Subcutaneous adipose tissue (tissue), 4 donors: Measurements from ENCODE around the gene APLP2. TPM values are rescaled to one million over a fixed set of nuclear protein-coding genes. Genes with fewer than 3 reads are reported as not detected.

Experiments used
- total RNA-seq, 4 donors: library from RNA; depleted of rRNA; stranded (reverse); fragments of >200 nt; gene quantifications; one replicate each; pipeline ENCODE4 v1.1.0, GENCODE V29; 2016
- TF ChIP-seq, protein P1 (sequence below): fragments of 450-650 bp; IDR thresholded peaks from one replicate; pipeline ENCODE4 v1.5.1; 2016; ENCODE audit warnings: low read depth, mild to moderate bottlenecking, control low read depth, antibody characterized with exemption, moderate library complexity

Gene APLP2
- total RNA-seq, 4 donors from 2014 or later, result 292 to 926 (median 434) TPM

DNA sequence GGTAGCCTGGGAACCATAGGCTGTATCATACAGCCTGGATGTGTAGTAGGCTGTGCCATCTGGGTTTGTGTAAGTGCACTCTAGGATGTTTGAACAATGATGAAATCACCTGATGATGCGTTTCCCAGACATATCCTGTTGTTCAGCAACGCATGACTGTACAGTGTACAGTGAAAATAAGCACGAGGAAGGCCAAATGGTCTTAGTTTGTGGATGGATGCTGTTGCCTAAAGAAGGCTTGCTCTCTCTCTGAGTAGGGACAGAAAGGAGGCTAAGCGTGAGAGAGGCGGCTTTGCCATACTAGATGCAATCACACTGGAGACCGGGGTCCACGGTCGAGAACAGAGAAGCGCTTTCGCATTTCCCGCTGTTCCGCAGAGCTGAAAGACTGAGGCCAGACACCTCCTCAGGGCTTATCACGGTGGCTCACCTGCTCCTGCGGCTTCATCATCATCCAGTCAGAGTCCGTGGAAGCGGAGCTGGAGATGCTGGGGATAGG, 27.6 kb upstream of the APLP2 start:
- TF ChIP-seq, protein P1, sequence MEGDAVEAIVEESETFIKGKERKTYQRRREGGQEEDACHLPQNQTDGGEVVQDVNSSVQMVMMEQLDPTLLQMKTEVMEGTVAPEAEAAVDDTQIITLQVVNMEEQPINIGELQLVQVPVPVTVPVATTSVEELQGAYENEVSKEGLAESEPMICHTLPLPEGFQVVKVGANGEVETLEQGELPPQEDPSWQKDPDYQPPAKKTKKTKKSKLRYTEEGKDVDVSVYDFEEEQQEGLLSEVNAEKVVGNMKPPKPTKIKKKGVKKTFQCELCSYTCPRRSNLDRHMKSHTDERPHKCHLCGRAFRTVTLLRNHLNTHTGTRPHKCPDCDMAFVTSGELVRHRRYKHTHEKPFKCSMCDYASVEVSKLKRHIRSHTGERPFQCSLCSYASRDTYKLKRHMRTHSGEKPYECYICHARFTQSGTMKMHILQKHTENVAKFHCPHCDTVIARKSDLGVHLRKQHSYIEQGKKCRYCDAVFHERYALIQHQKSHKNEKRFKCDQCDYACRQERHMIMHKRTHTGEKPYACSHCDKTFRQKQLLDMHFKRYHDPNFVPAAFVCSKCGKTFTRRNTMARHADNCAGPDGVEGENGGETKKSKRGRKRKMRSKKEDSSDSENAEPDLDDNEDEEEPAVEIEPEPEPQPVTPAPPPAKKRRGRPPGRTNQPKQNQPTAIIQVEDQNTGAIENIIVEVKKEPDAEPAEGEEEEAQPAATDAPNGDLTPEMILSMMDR, result no peak

DNA sequence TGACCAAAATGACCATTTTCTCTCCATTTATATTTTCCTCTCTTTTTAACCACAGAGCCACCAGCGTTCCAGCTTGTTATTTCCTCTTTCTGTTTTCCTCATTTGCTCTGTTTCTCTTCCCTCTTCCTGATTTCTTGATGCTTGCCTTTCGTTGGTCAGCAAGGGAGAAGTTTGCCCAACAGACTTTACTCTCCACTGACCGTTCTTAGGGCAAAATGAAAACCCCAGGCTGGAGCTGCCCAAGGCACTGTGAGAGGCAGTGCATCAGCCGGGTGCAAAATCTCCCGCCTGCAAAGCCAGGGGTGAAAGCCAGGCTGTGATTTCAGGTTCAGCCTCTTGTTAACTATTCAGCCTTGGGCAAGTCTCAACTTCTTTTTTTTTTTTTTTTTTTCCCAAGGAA, 26.1 kb upstream of the APLP2 start:
- TF ChIP-seq, protein P1, result no peak

DNA sequence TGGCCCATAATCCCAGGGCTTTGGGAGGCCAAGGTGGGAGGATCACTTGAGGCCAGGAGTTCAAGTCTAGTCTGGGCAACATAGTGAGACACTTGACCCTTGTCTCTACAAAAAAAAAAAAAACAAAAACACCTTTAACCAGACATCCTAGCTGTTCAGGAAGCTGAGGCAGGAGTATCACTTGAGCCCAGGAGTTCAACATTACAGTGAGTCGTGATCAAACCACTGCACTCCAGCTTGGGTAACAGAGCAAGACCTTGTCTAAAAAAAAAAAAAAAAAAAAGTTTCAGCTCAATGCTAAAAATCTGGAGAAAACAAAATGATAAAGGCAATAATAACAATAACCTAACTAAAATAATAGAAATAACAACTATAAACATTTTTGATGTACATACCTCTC, 22.6 kb upstream of the APLP2 start:
- TF ChIP-seq, protein P1, result no peak

DNA sequence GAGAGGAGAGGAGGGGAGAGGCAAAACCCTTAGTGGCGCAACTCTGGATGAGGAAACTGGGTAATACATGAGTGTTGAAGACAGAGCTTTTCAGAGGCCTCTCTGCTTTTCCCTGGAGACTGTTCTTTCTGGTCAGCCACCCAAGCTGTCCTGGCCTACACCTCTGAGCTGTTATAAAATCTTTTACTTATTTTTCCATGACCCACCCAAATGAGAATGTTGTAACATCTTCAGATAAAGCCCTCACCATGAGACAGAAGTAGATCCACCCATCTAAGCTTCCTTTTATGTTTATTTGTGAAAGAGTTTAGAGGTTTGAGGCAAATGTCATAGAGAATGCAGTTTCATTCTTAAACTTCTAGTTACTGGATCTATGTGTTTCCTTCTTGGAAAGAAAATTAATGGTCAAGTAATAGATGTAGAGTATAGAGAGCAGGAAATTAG, 20.3 kb upstream of the APLP2 start:
- TF ChIP-seq, protein P1, result no peak

DNA sequence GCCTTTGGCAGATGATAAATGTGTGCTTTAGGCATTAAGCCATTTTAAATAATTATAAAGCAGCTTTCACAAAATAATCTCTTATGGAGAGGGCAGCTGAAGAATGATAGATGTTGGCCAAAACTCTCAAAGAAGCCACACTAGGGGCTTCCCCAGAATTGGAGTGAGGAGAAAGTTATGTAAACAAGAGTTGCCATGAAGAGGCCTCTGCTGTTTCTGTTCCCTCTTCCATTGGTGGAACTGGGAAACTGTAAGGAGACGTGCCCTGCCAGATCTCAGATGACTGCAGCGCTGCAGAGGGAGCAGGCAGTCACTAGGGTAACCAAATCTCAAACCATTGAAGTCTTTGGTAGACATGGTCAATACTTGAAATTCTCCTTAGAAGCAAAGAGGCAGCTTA, 19.4 kb upstream of the APLP2 start:
- TF ChIP-seq, protein P1, result no peak

DNA sequence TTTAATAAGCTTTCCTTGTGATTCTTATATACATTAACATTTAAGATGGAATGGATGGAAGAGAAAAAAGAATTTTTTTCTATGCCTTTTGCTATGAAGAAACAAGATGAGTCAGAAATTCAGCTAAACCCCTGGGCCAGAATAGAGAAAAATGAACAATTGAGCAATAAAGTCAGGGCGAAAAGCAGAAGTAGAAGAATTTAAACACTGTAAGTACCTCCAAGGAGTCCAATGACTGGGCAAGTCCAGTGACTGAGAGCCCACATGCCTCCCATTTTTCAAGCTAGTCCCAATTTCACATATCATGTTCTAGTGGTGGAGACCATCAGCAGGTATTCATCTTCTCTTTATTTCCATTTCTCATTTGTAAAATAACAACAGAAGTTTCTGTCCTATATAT, 18.6 kb upstream of the APLP2 start:
- TF ChIP-seq, protein P1, result no peak

DNA sequence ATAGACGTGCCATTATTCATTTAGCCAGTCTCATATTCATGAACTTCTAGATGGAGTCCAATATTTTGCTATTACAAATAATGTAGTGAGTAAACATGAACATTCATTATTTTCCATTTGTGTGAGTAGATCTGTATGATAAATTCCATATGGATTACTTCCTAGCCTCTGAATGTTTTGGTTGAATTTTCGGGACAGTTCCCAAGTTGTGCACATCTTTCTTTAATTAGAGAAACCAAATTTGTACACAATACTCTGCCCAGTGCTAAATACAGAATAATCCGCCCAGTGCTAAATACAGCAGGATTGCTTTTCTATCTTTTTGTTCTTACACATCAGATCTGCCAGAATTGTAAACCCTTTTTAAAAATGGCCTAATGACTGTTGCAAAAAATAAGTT, 17.1 kb upstream of the APLP2 start:
- TF ChIP-seq, protein P1, result no peak
